Activated T-helper 9 cell treated with anti-CD3 and anti-CD28 coated beads, Interleukin-2, amount 50 U/mL, for 16 hours (primary cell): ENCODE measurements around the gene NCBP3.

Experiments used
- DNase-seq: peaks from one replicate; pipeline ENCODE4 v3.0.0-alpha.2; 2020; ENCODE audit warnings: low read depth

Gene NCBP3

GRCh38 chr17:3845621-3846436 is at the start of gene NCBP3:
Gene NCBP3, minus strand, starts transcription at chr17:3846246. Its CDS starts 23 bp downstream, at chr17:3846223.
- DNase-seq, result peak; percentile 90

- no peak for DNase-seq
Measured at GRCh38 chr17:3895354-3895753, 49.3 kb upstream of the NCBP3 start.

GRCh38 chr17:3894911-3895343 is 48.9 kb upstream of the NCBP3 start:
- DNase-seq, result no peak

- no peak for DNase-seq
Measured at GRCh38 chr17:3894188-3894587, 48.1 kb upstream of the NCBP3 start.

- DNase-seq, result no peak
Measured at GRCh38 chr17:3893720-3894116, 47.7 kb upstream of the NCBP3 start.

GRCh38 chr17:3893003-3893719 is 47.1 kb upstream of the NCBP3 start, which contains the start of gene CAMKK1:
Gene CAMKK1, minus strand, starts transcription at chr17:3893053. Its CDS starts 7,366 bp downstream, at chr17:3885687.
- DNase-seq, result peak; percentile 86

GRCh38 chr17:3892095-3892998 is 46.3 kb upstream of the NCBP3 start:
- peak; percentile 65 for DNase-seq

GRCh38 chr17:3891626-3892094 is 45.6 kb upstream of the NCBP3 start:
- no peak for DNase-seq

- no peak for DNase-seq
Measured at GRCh38 chr17:3890878-3891219, 44.8 kb upstream of the NCBP3 start.

- DNase-seq, result no peak
Measured at GRCh38 chr17:3890082-3890877, 44.2 kb upstream of the NCBP3 start.

GRCh38 chr17:3889325-3890012 is 43.4 kb upstream of the NCBP3 start:
- DNase-seq, result no peak

GRCh38 chr17:3888343-3889171 is 42.5 kb upstream of the NCBP3 start:
- no peak for DNase-seq

GRCh38 chr17:3887804-3888203 is 41.8 kb upstream of the NCBP3 start:
- no peak for DNase-seq

- no peak for DNase-seq
Measured at GRCh38 chr17:3887394-3887793, 41.3 kb upstream of the NCBP3 start.

GRCh38 chr17:3886776-3887175 is 40.7 kb upstream of the NCBP3 start:
- DNase-seq, result no peak

GRCh38 chr17:3885970-3886369 is 39.9 kb upstream of the NCBP3 start:
- DNase-seq, result no peak

- no peak for DNase-seq
Measured at GRCh38 chr17:3885271-3885670, 39.2 kb upstream of the NCBP3 start.

- DNase-seq, result no peak
Measured at GRCh38 chr17:3884188-3884587, 38.1 kb upstream of the NCBP3 start.

- DNase-seq, result no peak
Measured at GRCh38 chr17:3882276-3882675, 36.2 kb upstream of the NCBP3 start.

GRCh38 chr17:3880983-3881382 is 34.9 kb upstream of the NCBP3 start:
- DNase-seq, result no peak
